Measurements from ENCODE around the gene PPP1R1A. TPM values are rescaled to one million over a fixed set of nuclear protein-coding genes. Genes with fewer than 3 reads are reported as not detected.

The PPP1R1A gene, protein sequence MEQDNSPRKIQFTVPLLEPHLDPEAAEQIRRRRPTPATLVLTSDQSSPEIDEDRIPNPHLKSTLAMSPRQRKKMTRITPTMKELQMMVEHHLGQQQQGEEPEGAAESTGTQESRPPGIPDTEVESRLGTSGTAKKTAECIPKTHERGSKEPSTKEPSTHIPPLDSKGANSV
- total RNA-seq, result 31.8 TPM

DNA sequence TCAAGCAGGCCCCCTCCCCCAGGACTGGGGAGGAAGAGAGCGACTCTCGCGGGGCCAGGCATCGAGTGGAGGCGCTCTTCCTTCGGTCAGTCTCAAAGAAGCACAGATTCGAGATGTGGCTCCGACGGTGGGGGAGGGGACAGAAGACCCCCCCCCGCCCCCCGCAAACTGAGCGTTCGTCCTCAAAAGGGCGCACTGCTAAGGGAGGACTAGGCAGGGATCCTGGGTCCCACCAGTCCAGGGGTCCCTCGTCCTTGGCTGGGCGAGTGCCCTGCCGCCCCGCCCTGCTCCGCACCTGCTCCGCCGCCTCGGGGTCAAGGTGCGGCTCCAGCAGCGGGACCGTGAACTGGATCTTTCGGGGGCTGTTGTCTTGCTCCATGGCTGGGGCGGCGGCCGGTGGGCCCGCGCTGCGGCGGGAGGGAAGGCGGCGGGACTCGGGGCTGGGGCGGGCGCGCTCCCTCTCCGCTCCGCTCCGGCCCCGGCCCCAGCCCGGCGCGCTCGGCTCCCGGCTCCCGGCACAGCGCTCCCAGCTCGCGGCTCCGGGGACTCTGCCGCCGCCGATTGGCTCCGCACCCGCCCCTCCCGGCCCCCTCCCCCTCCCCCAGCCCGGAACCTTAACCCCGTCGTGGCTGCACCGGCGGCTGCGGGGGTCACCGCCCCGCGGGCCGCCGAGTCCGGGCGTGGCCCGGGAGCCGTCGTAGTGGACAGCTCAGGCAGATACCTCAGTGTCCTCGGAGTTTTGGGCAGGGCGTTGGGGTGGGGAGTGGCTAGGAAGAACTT lies at the start of gene PPP1R1A:
Gene PPP1R1A (minus strand): TSS at position 550 of the 780 bp plus-strand sequence. CDS start 171 bp downstream, at position 379.

DNA sequence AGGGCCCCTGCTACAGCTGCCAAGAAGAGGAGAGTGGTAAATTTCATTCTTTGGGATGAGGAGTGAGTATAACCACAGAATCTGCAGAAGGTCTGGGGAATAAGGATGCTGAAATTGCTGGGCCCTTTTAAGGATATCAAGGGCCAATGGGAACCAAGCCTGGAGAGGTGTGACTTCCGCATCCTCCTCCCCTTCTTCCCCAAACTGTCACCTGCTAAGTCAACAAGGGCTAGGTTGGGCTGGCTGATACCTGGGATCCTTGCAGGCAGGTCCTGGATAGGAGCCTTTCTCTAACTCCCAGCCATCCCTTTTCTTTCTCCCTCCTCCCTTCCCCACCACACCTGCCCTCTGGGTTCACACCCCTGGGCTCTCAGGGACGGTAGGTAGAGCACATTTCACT lies 46.3 kb upstream of the PPP1R1A start, which contains the start of gene LACRT:
Gene LACRT (minus strand): TSS at position 101 of the 400 bp plus-strand sequence. CDS start 54 bp downstream, at position 47.

Other genes with a start within 250 kb of the PPP1R1A start
- 0.23 TPM for gene GPR84, start 224.2 kb downstream of the PPP1R1A start, total RNA-seq
- 3.7 TPM for gene ZNF385A, start 203.9 kb downstream of the PPP1R1A start, total RNA-seq
- gene ITGA5, start 169.4 kb downstream of the PPP1R1A start, total RNA-seq, result 6.7 TPM
- gene GTSF1, start 115.1 kb downstream of the PPP1R1A start, total RNA-seq, result not detected
- 10.4 TPM for gene NCKAP1L, start 90.9 kb downstream of the PPP1R1A start, total RNA-seq
- 25.6 TPM for gene PDE1B, start 39.1 kb downstream of the PPP1R1A start, total RNA-seq
- not detected for gene LACRT, start 46.2 kb upstream of the PPP1R1A start, total RNA-seq
- gene DCD, start 59.7 kb upstream of the PPP1R1A start, total RNA-seq, result not detected

Data from diencephalon (tissue), 1 donor.